HCT116 (cell line): ENCODE data around the gene TUT4.

Experiments
- CEBPB ChIP-seq: IDR thresholded peaks from 2 replicates; pipeline ENCODE4 v1.6.1; 2012; ENCODE audit warnings: low read depth
- CTCF ChIP-seq, 3 experiments: fragments of 200-600 bp in 1 of 3; sonication (generic) in 1 of 3; IDR thresholded peaks in 2 of 3; conservative IDR thresholded peaks in 1 of 3; 2 replicates each; pipeline ENCODE4 v1.5.1; 2012 to 2017; ENCODE audit warnings: low read depth in 2 of 3, low read length in 2 of 3, antibody characterized with exemption in 1 of 3, borderline replicate concordance in 1 of 3, control low read depth in 1 of 3, mild to moderate bottlenecking in 1 of 3, mixed read lengths in 1 of 3, mixed run types in 1 of 3, moderate library complexity in 1 of 3; ENCODE audit not compliant: insufficient read depth in 1 of 3
- ELF1 ChIP-seq: IDR thresholded peaks from 2 replicates; pipeline ENCODE4 v1.6.1; 2012; ENCODE audit warnings: low read depth, borderline replicate concordance
- EZH2phosphoT487 ChIP-seq: fragments of 200-600 bp; IDR thresholded peaks from 2 replicates; pipeline ENCODE4 v1.6.1; 2018; ENCODE audit warnings: antibody characterized with exemption, borderline replicate concordance
- FOSL1 ChIP-seq: IDR thresholded peaks from 2 replicates; pipeline ENCODE4 v1.6.1; 2012; ENCODE audit warnings: low read depth
- MAX ChIP-seq: IDR thresholded peaks from 2 replicates; pipeline ENCODE4 v1.6.1; 2012
- POLR2A ChIP-seq: IDR thresholded peaks from 2 replicates; pipeline ENCODE4 v1.7.0; 2011; ENCODE audit warnings: borderline replicate concordance; ENCODE audit not compliant: insufficient read depth, insufficient read length; ENCODE audit errors: extremely low read depth
- POLR2AphosphoS5 ChIP-seq: IDR thresholded peaks from 2 replicates; pipeline ENCODE4 v1.6.1; 2011; ENCODE audit warnings: mild to moderate bottlenecking, low read depth, low read length, moderate library complexity
- REST ChIP-seq: IDR thresholded peaks from 2 replicates; pipeline ENCODE4 v1.6.1; 2012; ENCODE audit warnings: low read depth
- SIN3A ChIP-seq: IDR thresholded peaks from 2 replicates; pipeline ENCODE4 v1.6.1; 2012; ENCODE audit warnings: low read depth
- SRF ChIP-seq: IDR thresholded peaks from 2 replicates; pipeline ENCODE4 v1.6.1; 2012; ENCODE audit warnings: low read depth

- TF ChIP-seq CTCF (IDR thresholded peaks at IDR 0.05 in 2 of 3, conservative IDR thresholded peaks at IDR 0.05 in 1 of 3; ENCODE audit: borderline replicate concordance in 1 of 3, insufficient read depth in 1 of 3, low read depth in 2 of 3, low read length in 2 of 3) (no peak), POLR2A (no peak), REST (no peak), POLR2AphosphoS5 (no peak), SIN3A (no peak), SRF (no peak), MAX (no peak), FOSL1 (no peak), CEBPB (no peak), ELF1 (no peak), EZH2phosphoT487 (no peak)
These were observed 6.0 kb upstream of the TUT4 start for GRCh38 chr1:52558941-52559340.
